ENCODE results near the gene SURF2. TPM values are rescaled to one million over a fixed set of nuclear protein-coding genes. Genes with fewer than 3 reads are reported as not detected.

SURF2 gene
- total RNA-seq, 2 donors from 2014 or later: 14.1 to 16.0 TPM

GRCh38 chr9:133377721-133378216 lies 21.4 kb downstream of the SURF2 start:
- H3K27me3 Mint-ChIP-seq: no peaks in the 10 kb centered on the region
- peaks cover 11% of the 10 kb centered on the region for H3K4me1 Mint-ChIP-seq
- ATAC-seq: no peak
- peaks cover 4% of the 10 kb centered on the region for H3K36me3 Mint-ChIP-seq (ENCODE audit: low read depth)
- no peak for DNase-seq
- no peak overlapping the region for H3K4me3 Mint-ChIP-seq
- no peak overlapping the region for H3K27ac Mint-ChIP-seq
- H3K9me3 ChIP-seq (ENCODE audit: control insufficient read depth, low read length, poor library complexity, severe bottlenecking): no peaks in the 10 kb centered on the region

GRCh38 chr9:133378408-133378962 lies 22.1 kb downstream of the SURF2 start:
- peaks cover 4% of the 10 kb centered on the region for H3K36me3 Mint-ChIP-seq (ENCODE audit: low read depth)
- ATAC-seq: no peak
- no peaks in the 10 kb centered on the region for H3K9me3 ChIP-seq (ENCODE audit: control insufficient read depth, low read length, poor library complexity, severe bottlenecking)
- H3K4me1 Mint-ChIP-seq: peaks cover 8% of the 10 kb centered on the region
- no peak for DNase-seq
- H3K27ac Mint-ChIP-seq: no peak overlapping the region
- no peaks in the 10 kb centered on the region for H3K27me3 Mint-ChIP-seq
- H3K4me3 Mint-ChIP-seq: no peak overlapping the region

DNA sequence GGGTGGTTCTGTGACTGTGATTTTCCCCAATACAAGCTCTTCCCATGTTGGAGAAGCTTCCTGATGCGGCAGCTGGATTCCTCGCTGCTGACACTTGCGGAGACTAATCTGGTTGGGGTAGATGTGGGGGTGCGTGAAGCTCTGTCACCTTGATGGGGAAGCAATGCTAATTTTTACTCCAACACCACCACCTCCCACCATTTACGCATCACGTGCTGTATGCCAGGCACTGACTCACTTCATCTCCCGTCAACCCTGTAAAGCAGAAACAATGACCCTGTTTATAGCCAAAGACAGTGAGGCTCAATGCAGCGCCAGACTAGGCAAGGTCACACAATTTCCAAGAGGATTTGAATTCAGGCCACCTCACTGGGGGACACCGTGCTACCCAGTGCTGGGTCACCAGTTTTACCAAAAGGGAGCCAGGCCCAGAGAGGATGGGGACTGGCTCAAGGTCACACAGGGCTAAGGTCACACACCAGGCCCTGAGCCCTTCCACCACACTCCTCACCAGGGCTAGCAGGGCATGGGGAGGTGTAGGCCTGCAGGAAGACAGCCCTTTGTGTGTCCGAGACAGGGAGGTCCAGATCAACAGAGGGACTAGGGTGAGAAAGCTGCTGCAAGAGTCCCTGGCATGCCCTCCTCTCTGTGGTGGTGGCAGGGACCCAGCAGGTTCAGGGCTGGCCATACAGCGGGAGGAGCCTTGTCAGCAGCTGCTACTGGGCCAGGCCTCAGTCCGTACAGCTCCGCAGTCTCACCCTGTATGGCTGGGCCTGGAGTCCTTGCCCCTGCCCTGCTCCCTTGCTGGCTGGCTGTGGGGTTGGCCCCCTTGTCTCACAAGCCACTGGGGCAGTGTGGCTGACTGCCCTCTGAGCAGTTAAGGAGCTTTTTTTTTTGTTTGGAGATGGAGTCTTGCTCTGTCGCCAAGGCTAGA lies 23.1 kb downstream of the SURF2 start:
- Mint-ChIP-seq H3K36me3 (ENCODE audit: low read depth) (peaks cover 4% of the 10 kb centered on the region), H3K27ac (no peak overlapping the region), H3K4me3 (no peak overlapping the region), H3K27me3 (no peaks in the 10 kb centered on the region), H3K4me1 (peaks cover 8% of the 10 kb centered on the region)
- DNase-seq: no peak
- H3K9me3 ChIP-seq (ENCODE audit: control insufficient read depth, low read length, poor library complexity, severe bottlenecking): no peaks in the 10 kb centered on the region
- ATAC-seq: no peak

- no peaks in the 10 kb centered on the region for H3K36me3 Mint-ChIP-seq (ENCODE audit: low read depth)
- no peaks in the 10 kb centered on the region for H3K27me3 Mint-ChIP-seq
- no peak overlapping the region for H3K27ac Mint-ChIP-seq
- H3K4me1 Mint-ChIP-seq: no peaks in the 10 kb centered on the region
- no peak overlapping the region for H3K4me3 Mint-ChIP-seq
- no peaks in the 10 kb centered on the region for H3K9me3 ChIP-seq (ENCODE audit: control insufficient read depth, low read length, poor library complexity, severe bottlenecking)
- ATAC-seq (no peak), DNase-seq (no peak)
Measured at GRCh38 chr9:133380734-133381133, 24.4 kb downstream of the SURF2 start.

- no peaks in the 10 kb centered on the region for H3K27me3 Mint-ChIP-seq
- no peaks in the 10 kb centered on the region for H3K36me3 Mint-ChIP-seq (ENCODE audit: low read depth)
- H3K4me1 Mint-ChIP-seq: no peaks in the 10 kb centered on the region
- ATAC-seq: no peak
- H3K27ac Mint-ChIP-seq: no peak overlapping the region
- DNase-seq: no peak
- H3K4me3 Mint-ChIP-seq: no peak overlapping the region
- no peaks in the 10 kb centered on the region for H3K9me3 ChIP-seq (ENCODE audit: control insufficient read depth, low read length, poor library complexity, severe bottlenecking)
Measured at GRCh38 chr9:133382507-133383141, 26.3 kb downstream of the SURF2 start.

DNA sequence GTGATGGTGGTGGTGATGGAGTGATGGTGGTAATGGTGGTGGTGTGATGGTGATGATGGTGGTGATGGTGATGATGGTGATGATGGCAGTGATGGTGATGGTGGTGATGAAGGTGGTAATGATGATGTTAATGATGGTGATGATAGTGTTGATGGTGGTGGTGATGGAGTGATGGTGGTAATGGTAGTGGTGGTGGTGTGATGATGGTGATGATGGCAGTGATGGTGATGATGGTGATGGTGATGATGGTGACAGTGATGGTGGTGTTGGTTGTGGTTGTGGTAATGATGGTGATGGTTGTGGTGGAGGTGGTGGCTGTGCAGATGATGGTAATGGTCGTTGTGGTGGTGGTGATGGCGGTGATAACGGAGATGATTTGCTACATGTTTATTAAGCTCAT lies 27.1 kb downstream of the SURF2 start:
- Mint-ChIP-seq H3K36me3 (ENCODE audit: low read depth) (no peaks in the 10 kb centered on the region), H3K4me1 (no peaks in the 10 kb centered on the region), H3K27ac (no peak overlapping the region), H3K27me3 (no peaks in the 10 kb centered on the region), H3K4me3 (no peak overlapping the region)
- no peaks in the 10 kb centered on the region for H3K9me3 ChIP-seq (ENCODE audit: control insufficient read depth, low read length, poor library complexity, severe bottlenecking)
- DNase-seq: no peak
- ATAC-seq: no peak

- DNase-seq (no peak), ATAC-seq (no peak)
- H3K27ac Mint-ChIP-seq: no peak overlapping the region
- H3K27me3 Mint-ChIP-seq: peaks cover 6% of the 10 kb centered on the region
- no peak overlapping the region for H3K4me3 Mint-ChIP-seq
- H3K36me3 Mint-ChIP-seq (ENCODE audit: low read depth): no peaks in the 10 kb centered on the region
- peaks cover 2% of the 10 kb centered on the region for H3K4me1 Mint-ChIP-seq
- H3K9me3 ChIP-seq (ENCODE audit: control insufficient read depth, low read length, poor library complexity, severe bottlenecking): no peaks in the 10 kb centered on the region
Measured at GRCh38 chr9:133384736-133385321, 28.5 kb downstream of the SURF2 start.

DNA sequence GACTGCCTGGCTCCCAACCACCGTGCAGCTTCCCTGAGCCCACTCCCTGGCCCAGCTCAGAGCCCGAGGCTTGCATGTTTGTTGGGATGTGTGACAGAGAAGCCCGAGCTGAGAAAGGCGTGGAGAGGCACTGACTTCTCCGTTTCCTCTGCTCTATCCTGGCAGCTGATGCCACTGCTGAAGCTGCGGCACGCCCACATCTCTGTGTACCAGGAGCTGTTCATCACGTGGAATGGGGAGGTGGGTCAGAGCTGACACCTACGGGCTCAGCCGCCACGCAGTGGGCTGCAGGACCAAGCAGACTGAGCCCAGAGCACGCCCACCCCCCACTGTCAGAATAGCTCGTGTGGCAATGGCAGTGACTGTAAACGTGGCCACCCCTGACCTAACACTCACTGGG lies 29.1 kb downstream of the SURF2 start:
- no peak for DNase-seq
- H3K27me3 Mint-ChIP-seq: peaks cover 11% of the 10 kb centered on the region

GRCh38 chr9:133386338-133386737 lies 30.0 kb downstream of the SURF2 start:
- ATAC-seq (no peak), DNase-seq (no peak)
- Mint-ChIP-seq H3K27me3 (peaks cover 16% of the 10 kb centered on the region), H3K4me3 (no peak overlapping the region), H3K36me3 (ENCODE audit: low read depth) (no peaks in the 10 kb centered on the region), H3K27ac (no peak overlapping the region), H3K4me1 (peaks cover 3% of the 10 kb centered on the region)
- no peaks in the 10 kb centered on the region for H3K9me3 ChIP-seq (ENCODE audit: control insufficient read depth, low read length, poor library complexity, severe bottlenecking)

More for the DNA sequence above, 29.1 kb downstream of the SURF2 start:
- H3K36me3 Mint-ChIP-seq (ENCODE audit: low read depth): no peaks in the 10 kb centered on the region
- no peaks in the 10 kb centered on the region for H3K9me3 ChIP-seq (ENCODE audit: control insufficient read depth, low read length, poor library complexity, severe bottlenecking)
- ATAC-seq: no peak
- H3K4me1 Mint-ChIP-seq: peaks cover 3% of the 10 kb centered on the region
- no peak overlapping the region for H3K27ac Mint-ChIP-seq
- no peak overlapping the region for H3K4me3 Mint-ChIP-seq

DNA sequence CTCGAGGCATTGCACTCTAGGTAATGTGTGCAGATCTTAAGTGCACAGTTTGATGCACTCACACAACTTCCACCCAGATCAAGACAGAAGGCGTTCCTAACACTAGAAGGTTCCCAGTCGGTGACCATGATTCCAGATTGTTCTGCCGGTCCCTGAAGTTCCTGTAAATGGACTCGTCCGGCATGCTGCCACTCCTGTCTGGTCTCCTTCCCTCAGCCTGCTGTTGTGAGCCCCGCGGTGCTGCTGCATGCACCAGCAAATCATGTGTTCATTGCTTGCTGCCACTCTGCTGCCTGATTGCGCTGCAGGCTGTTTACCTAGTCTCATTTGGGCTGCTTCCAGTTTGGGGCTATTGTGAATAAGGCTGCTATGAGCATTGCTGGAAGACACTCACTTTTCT lies 31.3 kb downstream of the SURF2 start:
- Mint-ChIP-seq H3K36me3 (ENCODE audit: low read depth) (no peaks in the 10 kb centered on the region), H3K27me3 (peaks cover 16% of the 10 kb centered on the region), H3K4me3 (no peak overlapping the region), H3K27ac (no peak overlapping the region), H3K4me1 (peaks cover 3% of the 10 kb centered on the region)
- DNase-seq: no peak
- H3K9me3 ChIP-seq (ENCODE audit: control insufficient read depth, low read length, poor library complexity, severe bottlenecking): no peaks in the 10 kb centered on the region
- ATAC-seq: no peak

DNA sequence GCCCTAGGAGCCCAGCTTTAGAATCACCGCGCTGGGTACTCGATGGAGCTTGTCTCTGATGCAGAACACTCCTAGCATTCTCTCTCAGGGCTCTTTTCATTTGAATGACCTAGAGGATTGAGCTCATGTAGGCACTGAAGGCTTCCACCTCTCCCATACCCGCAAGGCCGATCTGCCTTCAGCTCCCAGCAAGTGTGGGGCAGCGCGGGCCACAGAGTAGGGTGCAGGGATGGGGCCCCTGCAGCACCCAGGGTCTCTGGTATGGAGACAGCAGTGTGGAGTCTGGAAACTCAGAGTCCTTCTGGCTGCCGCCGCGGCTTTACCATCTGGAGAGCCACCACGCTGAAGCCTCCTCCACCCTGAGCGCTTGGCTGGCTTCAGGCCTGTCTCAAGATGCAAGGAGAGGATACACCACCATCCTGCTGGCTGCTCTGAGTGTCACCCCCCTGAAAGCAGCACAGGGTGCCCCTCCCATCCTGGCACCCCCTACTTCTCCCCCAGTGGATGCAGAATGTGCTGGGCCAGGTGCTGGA lies 32.7 kb downstream of the SURF2 start:
- no peak overlapping the region for H3K4me3 Mint-ChIP-seq
- H3K27me3 Mint-ChIP-seq: peaks cover 16% of the 10 kb centered on the region
- no peak for ATAC-seq
- H3K36me3 Mint-ChIP-seq (ENCODE audit: low read depth): no peaks in the 10 kb centered on the region
- no peak overlapping the region for H3K27ac Mint-ChIP-seq
- H3K9me3 ChIP-seq (ENCODE audit: control insufficient read depth, low read length, poor library complexity, severe bottlenecking): no peaks in the 10 kb centered on the region
- H3K4me1 Mint-ChIP-seq: peaks cover 3% of the 10 kb centered on the region
- DNase-seq: no peak

- H3K9me3 ChIP-seq (ENCODE audit: control insufficient read depth, low read length, poor library complexity, severe bottlenecking): no peaks in the 10 kb centered on the region
- Mint-ChIP-seq H3K4me1 (peaks cover 3% of the 10 kb centered on the region), H3K27ac (no peak overlapping the region), H3K4me3 (no peak overlapping the region), H3K36me3 (ENCODE audit: low read depth) (no peaks in the 10 kb centered on the region), H3K27me3 (peaks cover 16% of the 10 kb centered on the region)
- DNase-seq (no peak), ATAC-seq (no peak)
Measured at GRCh38 chr9:133389562-133389961, 33.2 kb downstream of the SURF2 start.

DNA sequence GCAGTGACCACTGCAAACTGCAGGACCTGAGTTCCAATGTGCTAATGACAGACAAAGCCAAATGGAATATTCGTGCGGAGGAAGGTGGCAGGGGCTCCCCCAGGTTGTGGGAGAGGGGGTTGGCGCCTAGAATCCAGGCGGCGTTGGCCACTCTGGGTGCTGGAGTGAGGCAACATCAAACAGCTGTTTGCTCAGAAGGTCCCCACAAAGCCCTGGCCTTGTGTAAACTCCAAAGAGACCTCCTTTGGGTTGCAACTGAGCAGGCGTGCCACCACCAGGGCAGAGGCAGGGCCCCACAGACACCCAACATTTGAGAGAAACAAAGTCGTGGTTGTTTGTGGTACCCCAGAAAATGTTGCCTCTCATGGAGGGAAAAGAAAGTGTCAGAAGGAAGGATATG lies 34.4 kb downstream of the SURF2 start:
- no peaks in the 10 kb centered on the region for H3K9me3 ChIP-seq (ENCODE audit: control insufficient read depth, low read length, poor library complexity, severe bottlenecking)
- DNase-seq (no peak), ATAC-seq (no peak)
- Mint-ChIP-seq H3K27ac (no peak overlapping the region), H3K4me3 (no peak overlapping the region), H3K4me1 (peaks cover 3% of the 10 kb centered on the region), H3K27me3 (peaks cover 16% of the 10 kb centered on the region), H3K36me3 (ENCODE audit: low read depth) (no peaks in the 10 kb centered on the region)

Measured in T-helper 17 cell (primary cell).